ENCODE data around the gene IFI30. TPM values are rescaled to one million over a fixed set of nuclear protein-coding genes. Genes with fewer than 3 reads are reported as not detected.

Gene IFI30
- total RNA-seq, 1 donor from 2014 or later, result not detected

DNA sequence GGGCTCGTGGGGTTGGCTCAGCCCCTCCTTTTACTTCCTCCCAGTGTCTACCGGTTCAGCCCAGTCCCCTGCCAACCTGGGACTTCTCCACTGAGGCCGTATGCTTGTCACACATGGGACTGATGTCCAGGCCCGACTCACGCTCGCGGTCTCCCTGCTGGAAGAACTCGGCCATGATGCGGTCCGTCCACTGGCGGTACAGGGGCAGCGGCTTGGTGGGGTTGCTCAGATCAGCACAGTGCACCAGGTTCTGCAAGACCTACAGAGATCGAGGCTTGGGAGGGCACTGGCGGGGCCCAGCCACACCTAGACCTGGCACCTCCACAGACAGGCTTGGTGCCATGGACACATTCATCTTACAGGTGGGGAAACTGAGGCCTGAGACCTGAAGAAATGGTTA, 38.1 kb downstream of the IFI30 start:
- peaks cover 10% of the 10 kb centered on the region for H3K27me3 Mint-ChIP-seq (ENCODE audit: unreplicated experiment)
- TF ChIP-seq, protein P1, sequence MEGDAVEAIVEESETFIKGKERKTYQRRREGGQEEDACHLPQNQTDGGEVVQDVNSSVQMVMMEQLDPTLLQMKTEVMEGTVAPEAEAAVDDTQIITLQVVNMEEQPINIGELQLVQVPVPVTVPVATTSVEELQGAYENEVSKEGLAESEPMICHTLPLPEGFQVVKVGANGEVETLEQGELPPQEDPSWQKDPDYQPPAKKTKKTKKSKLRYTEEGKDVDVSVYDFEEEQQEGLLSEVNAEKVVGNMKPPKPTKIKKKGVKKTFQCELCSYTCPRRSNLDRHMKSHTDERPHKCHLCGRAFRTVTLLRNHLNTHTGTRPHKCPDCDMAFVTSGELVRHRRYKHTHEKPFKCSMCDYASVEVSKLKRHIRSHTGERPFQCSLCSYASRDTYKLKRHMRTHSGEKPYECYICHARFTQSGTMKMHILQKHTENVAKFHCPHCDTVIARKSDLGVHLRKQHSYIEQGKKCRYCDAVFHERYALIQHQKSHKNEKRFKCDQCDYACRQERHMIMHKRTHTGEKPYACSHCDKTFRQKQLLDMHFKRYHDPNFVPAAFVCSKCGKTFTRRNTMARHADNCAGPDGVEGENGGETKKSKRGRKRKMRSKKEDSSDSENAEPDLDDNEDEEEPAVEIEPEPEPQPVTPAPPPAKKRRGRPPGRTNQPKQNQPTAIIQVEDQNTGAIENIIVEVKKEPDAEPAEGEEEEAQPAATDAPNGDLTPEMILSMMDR (IDR thresholded peaks at IDR 0.05; ENCODE audit: unreplicated experiment), result no peak
- H3K4me1 Mint-ChIP-seq (ENCODE audit: unreplicated experiment), result no peaks in the 10 kb centered on the region
- H3K27ac Mint-ChIP-seq (ENCODE audit: unreplicated experiment), result no peak overlapping the region
- no peaks in the 10 kb centered on the region for H3K36me3 Mint-ChIP-seq (ENCODE audit: low read depth, unreplicated experiment)
- no peak overlapping the region for H3K4me3 Mint-ChIP-seq (ENCODE audit: unreplicated experiment)
- no peak for DNase-seq (ENCODE audit: low spot score)
- H3K9me3 Mint-ChIP-seq (ENCODE audit: unreplicated experiment), result no peaks in the 10 kb centered on the region

DNA sequence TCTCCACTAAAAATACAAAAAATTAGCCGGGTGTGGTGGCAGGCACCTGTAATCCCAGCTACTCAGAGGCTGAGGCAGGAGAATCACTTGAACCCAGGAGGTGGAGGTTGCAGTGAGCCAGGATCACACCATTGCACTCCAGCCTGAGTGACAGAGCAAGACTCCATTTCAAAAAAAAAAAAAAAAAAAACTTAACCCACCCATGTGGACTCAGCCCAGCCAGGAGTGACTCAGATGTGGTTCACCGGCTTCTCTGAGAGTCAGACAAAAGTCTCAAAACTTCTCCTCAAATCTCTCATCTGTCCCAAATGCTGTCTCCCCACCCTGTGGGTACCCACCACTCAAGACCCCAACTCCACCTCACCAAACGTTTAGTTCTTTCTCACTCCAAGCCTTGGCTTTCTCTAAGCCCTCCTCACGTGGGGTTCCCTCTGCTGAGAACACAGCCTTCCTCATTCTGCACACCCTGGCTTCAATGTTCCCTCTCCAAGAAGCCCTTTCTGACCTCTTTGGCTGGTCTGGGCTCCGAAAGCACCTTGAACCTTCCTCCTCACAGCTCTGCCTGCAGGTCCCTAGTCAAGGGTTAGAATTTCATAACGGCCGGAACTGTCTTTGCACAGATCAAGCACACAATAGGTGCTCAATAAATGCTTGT, 41.3 kb downstream of the IFI30 start:
- H3K4me1 Mint-ChIP-seq (ENCODE audit: unreplicated experiment), result no peaks in the 10 kb centered on the region
- no peak overlapping the region for H3K27ac Mint-ChIP-seq (ENCODE audit: unreplicated experiment)
- H3K27me3 Mint-ChIP-seq (ENCODE audit: unreplicated experiment), result peaks cover 12% of the 10 kb centered on the region
- no peak overlapping the region for H3K4me3 Mint-ChIP-seq (ENCODE audit: unreplicated experiment)
- TF ChIP-seq, protein P1 (IDR thresholded peaks at IDR 0.05; ENCODE audit: unreplicated experiment), result no peak
- no peaks in the 10 kb centered on the region for H3K9me3 Mint-ChIP-seq (ENCODE audit: unreplicated experiment)
- DNase-seq (ENCODE audit: low spot score), result no peak
- no peaks in the 10 kb centered on the region for H3K36me3 Mint-ChIP-seq (ENCODE audit: low read depth, unreplicated experiment)

DNA sequence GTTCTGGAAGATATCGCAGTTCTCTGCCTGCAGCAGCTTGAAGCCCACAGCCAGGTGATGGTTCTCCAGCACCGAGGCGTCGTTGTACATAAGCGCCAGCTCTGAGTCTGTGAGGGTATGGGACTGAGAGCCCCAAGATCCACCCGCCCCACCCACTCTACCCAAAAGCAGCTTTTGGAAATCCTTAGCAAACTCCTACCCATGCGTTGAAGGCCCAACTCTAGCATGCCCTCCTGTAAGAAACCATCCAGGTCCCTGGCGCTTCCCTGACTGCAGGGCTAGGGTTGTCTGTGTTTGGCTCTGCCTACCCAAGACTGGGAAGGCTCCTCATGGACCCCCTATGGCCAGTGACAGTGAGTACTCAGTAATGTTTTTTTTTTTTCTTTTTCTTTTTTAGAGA, 43.2 kb downstream of the IFI30 start:
- no peak overlapping the region for H3K4me3 Mint-ChIP-seq (ENCODE audit: unreplicated experiment)
- TF ChIP-seq, protein P1 (IDR thresholded peaks at IDR 0.05; ENCODE audit: unreplicated experiment), result no peak
- H3K27me3 Mint-ChIP-seq (ENCODE audit: unreplicated experiment), result peaks cover 11% of the 10 kb centered on the region

DNA sequence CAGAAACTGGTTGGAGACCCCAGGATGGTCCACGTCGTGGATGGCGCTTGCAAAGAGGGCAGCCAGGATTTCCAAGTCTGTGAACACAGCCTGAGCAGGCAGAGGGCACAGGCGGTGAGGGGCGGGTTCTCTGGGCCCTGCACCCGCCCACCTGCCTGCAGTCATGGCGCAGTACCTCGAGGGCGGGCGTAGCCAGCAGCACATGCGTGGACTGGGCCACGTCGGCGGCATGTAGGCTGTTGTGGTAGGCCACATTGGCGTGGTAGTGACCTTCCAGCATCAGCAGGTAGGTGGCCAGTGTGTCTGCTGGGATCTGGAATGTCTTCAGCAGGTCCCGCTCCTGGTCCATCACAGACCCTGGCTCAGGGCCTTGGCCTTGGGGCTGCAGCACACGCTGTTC, 44.5 kb downstream of the IFI30 start:
- Mint-ChIP-seq H3K27ac (ENCODE audit: unreplicated experiment) (no peak overlapping the region), H3K9me3 (ENCODE audit: unreplicated experiment) (no peaks in the 10 kb centered on the region), H3K4me1 (ENCODE audit: unreplicated experiment) (no peaks in the 10 kb centered on the region), H3K4me3 (ENCODE audit: unreplicated experiment) (no peak overlapping the region), H3K36me3 (ENCODE audit: low read depth, unreplicated experiment) (no peaks in the 10 kb centered on the region), H3K27me3 (ENCODE audit: unreplicated experiment) (peaks cover 10% of the 10 kb centered on the region)
- TF ChIP-seq, protein P1 (IDR thresholded peaks at IDR 0.05; ENCODE audit: unreplicated experiment), result no peak
- DNase-seq (ENCODE audit: low spot score), result no peak

More for the DNA sequence above, 43.2 kb downstream of the IFI30 start:
- Mint-ChIP-seq H3K9me3 (ENCODE audit: unreplicated experiment) (no peaks in the 10 kb centered on the region), H3K36me3 (ENCODE audit: low read depth, unreplicated experiment) (no peaks in the 10 kb centered on the region), H3K4me1 (ENCODE audit: unreplicated experiment) (no peaks in the 10 kb centered on the region), H3K27ac (ENCODE audit: unreplicated experiment) (no peak overlapping the region)
- DNase-seq (ENCODE audit: low spot score), result no peak

GRCh38 chr19:18218600-18218999, 45.0 kb downstream of the IFI30 start:
- Mint-ChIP-seq H3K27ac (ENCODE audit: unreplicated experiment) (no peak overlapping the region), H3K27me3 (ENCODE audit: unreplicated experiment) (peaks cover 12% of the 10 kb centered on the region), H3K4me1 (ENCODE audit: unreplicated experiment) (no peaks in the 10 kb centered on the region), H3K4me3 (ENCODE audit: unreplicated experiment) (no peak overlapping the region), H3K9me3 (ENCODE audit: unreplicated experiment) (no peaks in the 10 kb centered on the region), H3K36me3 (ENCODE audit: low read depth, unreplicated experiment) (no peaks in the 10 kb centered on the region)
- DNase-seq (ENCODE audit: low spot score), result no peak
- TF ChIP-seq, protein P1 (IDR thresholded peaks at IDR 0.05; ENCODE audit: unreplicated experiment), result no peak

Measured in endothelial cell (in vitro differentiated cells).